Measurements from ENCODE around the gene SERPING1. TPM values are rescaled to one million over a fixed set of nuclear protein-coding genes. Genes with fewer than 3 reads are reported as not detected.

SERPING1 gene
- total and polyA plus RNA-seq, 2 experiments from 2014 or later: 147 to 319 TPM

- TF ChIP-seq EZH2phosphoT487 (IDR thresholded peaks at IDR 0.05; ENCODE audit: insufficient read depth, low read depth) (no peak), EZH2 (IDR thresholded peaks at IDR 0.05; ENCODE audit: insufficient read depth, poor library complexity, severe bottlenecking) (no peak)
- Histone ChIP-seq H3K9ac (peak overlapping the region; percentile 85), H3K9me2 (ENCODE audit: insufficient read depth) (no peaks in the 10 kb centered on the region), H3K4me3 (peak overlapping the region; percentile 97), H4K20me1 (ENCODE audit: insufficient read depth) (0 out of 2 replicates have a peak, but pooled peaks cover 8% of the 10 kb centered on the region), H3K36me3 (ENCODE audit: low read depth) (no peaks in the 10 kb centered on the region), H3K27ac (peak overlapping the region; percentile 39; the same call in 1 of the 2 replicates), H3K27me3 (replicated peaks; ENCODE audit: insufficient read depth) (no peaks in the 10 kb centered on the region; the same call in 1 of the 2 replicates), H3K4me1 (ENCODE audit: insufficient read depth) (peaks cover 14% of the 10 kb centered on the region), H3K9me3 (ENCODE audit: low read depth) (no peaks in the 10 kb centered on the region), H3K4me2 (ENCODE audit: unreplicated experiment) (peak overlapping the region; percentile 91), H2AFZ (peak overlapping the region; percentile 94), H3K79me2 (ENCODE audit: insufficient read depth) (peaks cover 44% of the 10 kb centered on the region), H3F3A (ENCODE audit: insufficient read depth) (peaks cover 9% of the 10 kb centered on the region)
- in situ Hi-C loops (cut with MboI): no loop called here
- DNase-seq: peak; percentile 92
- 1 to 3% methylated on average over 22 to 47 of the region's 47 CpGs for whole genome bisulfite sequencing, 2 experiments (ENCODE audit: low coverage in 1 of 2, low lambda C conversion rate in 2 of 2, missing lambda C conversion rate in 2 of 2)
These were observed 40.7 kb downstream of the SERPING1 start for GRCh38 chr11:57638005-57638781.

GRCh38 chr11:57638811-57639320 lies 41.4 kb downstream of the SERPING1 start:
- Histone ChIP-seq H3K27me3 (replicated peaks; ENCODE audit: insufficient read depth) (no peaks in the 10 kb centered on the region; the same call in 1 of the 2 replicates), H4K20me1 (ENCODE audit: insufficient read depth) (0 out of 2 replicates have a peak, but pooled peaks cover 8% of the 10 kb centered on the region), H3K9me3 (ENCODE audit: low read depth) (no peaks in the 10 kb centered on the region), H3K4me2 (ENCODE audit: unreplicated experiment) (peak overlapping the region; percentile 91), H3K36me3 (ENCODE audit: low read depth) (no peaks in the 10 kb centered on the region), H3K9me2 (ENCODE audit: insufficient read depth) (no peaks in the 10 kb centered on the region), H3K4me1 (ENCODE audit: insufficient read depth) (peaks cover 14% of the 10 kb centered on the region), H3K27ac (no peak overlapping the region), H2AFZ (peak overlapping the region; percentile 94), H3K79me2 (ENCODE audit: insufficient read depth) (peaks cover 44% of the 10 kb centered on the region), H3K4me3 (peak overlapping the region; percentile 97), H3K9ac (peak overlapping the region; percentile 85), H3F3A (ENCODE audit: insufficient read depth) (peaks cover 16% of the 10 kb centered on the region)
- TF ChIP-seq EZH2 (IDR thresholded peaks at IDR 0.05; ENCODE audit: insufficient read depth, poor library complexity, severe bottlenecking): no peak
- in situ Hi-C loops (cut with MboI): no loop called here
- peak; percentile 24 for DNase-seq
- WGBS, 2 experiments (ENCODE audit: low coverage in 1 of 2, low lambda C conversion rate in 2 of 2, missing lambda C conversion rate in 2 of 2): 1% methylated on average over 10 to 19 of the region's 19 CpGs

GRCh38 chr11:57639321-57640067 lies 42.0 kb downstream of the SERPING1 start:
- Histone ChIP-seq H3K9me2 (ENCODE audit: insufficient read depth) (no peaks in the 10 kb centered on the region), H3K9me3 (ENCODE audit: low read depth) (no peaks in the 10 kb centered on the region), H3K79me2 (ENCODE audit: insufficient read depth) (peaks cover 44% of the 10 kb centered on the region), H3K36me3 (ENCODE audit: low read depth) (no peaks in the 10 kb centered on the region), H3K9ac (peak overlapping the region; percentile 85), H4K20me1 (ENCODE audit: insufficient read depth) (0 out of 2 replicates have a peak, but pooled peaks cover 8% of the 10 kb centered on the region), H3K4me3 (peak overlapping the region; percentile 97), H3F3A (ENCODE audit: insufficient read depth) (peaks cover 22% of the 10 kb centered on the region), H3K27me3 (replicated peaks; ENCODE audit: insufficient read depth) (no peaks in the 10 kb centered on the region; the same call in 1 of the 2 replicates), H2AFZ (no peak overlapping the region), H3K27ac (no peak overlapping the region), H3K4me1 (ENCODE audit: insufficient read depth) (peaks cover 14% of the 10 kb centered on the region), H3K4me2 (ENCODE audit: unreplicated experiment) (peak overlapping the region; percentile 91)
- peak; percentile 23 for DNase-seq
- in situ Hi-C loops (cut with MboI): loop anchor here (5.0 kb wide), 1 partner anchor 72 kb away; the partner anchor contains the start of gene UBE2L6
- WGBS, 2 experiments (ENCODE audit: low coverage in 1 of 2, low lambda C conversion rate in 2 of 2, missing lambda C conversion rate in 2 of 2): 30 to 50% methylated on average over 10 to 15 of the region's 15 CpGs
- no peak for TF ChIP-seq EZH2phosphoT487 (IDR thresholded peaks at IDR 0.05; ENCODE audit: insufficient read depth, low read depth)
- TF ChIP-seq EZH2 (IDR thresholded peaks at IDR 0.05; ENCODE audit: insufficient read depth, poor library complexity, severe bottlenecking): no peak

All from GM23248 (cell line).